ENCODE measurements around the gene SLC5A1. TPM values are rescaled to one million over a fixed set of nuclear protein-coding genes. Genes with fewer than 3 reads are reported as not detected.

SLC5A1 gene
- total and polyA plus RNA-seq, 2 donors (not counting 1 experiment from before 2014, with no cell fraction given) = not detected

- H3K4me1 ChIP-seq (ENCODE audit: control insufficient read depth in 2 of 2, insufficient read depth in 2 of 2, low read length in 2 of 2) = no peaks in the 10 kb centered on the region
- no peak overlapping the region for H3K4me3 ChIP-seq (ENCODE audit: control extremely low read depth in 1 of 5, extremely low read depth in 1 of 5, insufficient read depth in 1 of 5, low read depth in 2 of 5, low read length in 4 of 5)
- Mint-ChIP-seq H3K27me3 (peaks cover 15% of the 10 kb centered on the region), H3K4me1 (no peaks in the 10 kb centered on the region), H3K9me3 (ENCODE audit: insufficient read depth) (peaks cover 11% of the 10 kb centered on the region), H3K4me3 (no peak overlapping the region), H3K27ac (no peak overlapping the region)
- no peaks in the 10 kb centered on the region for H4K20me1 ChIP-seq (ENCODE audit: control insufficient read depth, insufficient read depth, low read length, poor library complexity, severe bottlenecking)
- TF ChIP-seq EZH2 (IDR thresholded peaks at IDR 0.05; ENCODE audit: borderline replicate concordance, insufficient read depth, low read depth, low read length, poor library complexity, severe bottlenecking) (no peak), CTCF (IDR thresholded peaks at IDR 0.05) (no peak)
- H3K27me3 ChIP-seq (replicated peaks in 1 of 4; ENCODE audit: control extremely low read depth in 1 of 4, control insufficient read depth in 3 of 4, insufficient read depth in 4 of 4, low read length in 3 of 4) = no peaks in the 10 kb centered on the region
- no peak overlapping the region for H3K4me2 ChIP-seq (replicated peaks; ENCODE audit: low read depth, low read length, poor library complexity, severe bottlenecking)
- ChIA-PET POLR2A (no interaction called here), CTCF (no interaction called here)
- DNase-seq (no peak), ATAC-seq (ENCODE audit: low read depth) (no peak)
- H3K79me2 ChIP-seq (ENCODE audit: control insufficient read depth, insufficient read depth, low read length) = no peaks in the 10 kb centered on the region
- H3K9me3 ChIP-seq (ENCODE audit: control extremely low read depth in 1 of 3, control insufficient read depth in 2 of 3, insufficient read depth in 1 of 3, low read length in 2 of 3) = peaks cover 0 to 38% (median 21%) of the 10 kb centered on the region in 3 donors
- intact Hi-C loops (cut with micrococcal nuclease) = no loop called here
- H3K36me3 ChIP-seq (replicated peaks in 1 of 2; ENCODE audit: control extremely low read depth in 1 of 2, control insufficient read depth in 1 of 2, extremely low read depth in 1 of 2, insufficient read depth in 2 of 2, low read length in 1 of 2) = no peaks in the 10 kb centered on the region
- H2AFZ ChIP-seq (ENCODE audit: insufficient read depth, low read depth, low read length, poor library complexity, severe bottlenecking) = no peak overlapping the region
- H3K27ac ChIP-seq (ENCODE audit: low read length in 2 of 2) = no peak overlapping the region
- WGBS (ENCODE audit: insufficient coverage) = no CpG with 5 or more reads among the region's 1 CpG
- H3K9ac ChIP-seq (ENCODE audit: low read length) = no peak overlapping the region
These were observed 29.9 kb upstream of the SLC5A1 start for GRCh38 chr22:32013200-32013599.

- no peak overlapping the region for H2AFZ ChIP-seq (ENCODE audit: insufficient read depth, low read depth, low read length, poor library complexity, severe bottlenecking)
- H3K27ac ChIP-seq (ENCODE audit: low read length in 2 of 2) = no peak overlapping the region
- ChIA-PET CTCF (no interaction called here), POLR2A (no interaction called here)
- no peak overlapping the region for H3K27ac Mint-ChIP-seq
- no peak overlapping the region for H3K4me2 ChIP-seq (replicated peaks; ENCODE audit: low read depth, low read length, poor library complexity, severe bottlenecking)
- H3K4me3 Mint-ChIP-seq = no peak overlapping the region
- no peaks in the 10 kb centered on the region for H3K27me3 ChIP-seq (replicated peaks in 1 of 4; ENCODE audit: control extremely low read depth in 1 of 4, control insufficient read depth in 3 of 4, insufficient read depth in 4 of 4, low read length in 3 of 4)
- no peaks in the 10 kb centered on the region for H4K20me1 ChIP-seq (ENCODE audit: control insufficient read depth, insufficient read depth, low read length, poor library complexity, severe bottlenecking)
- H3K79me2 ChIP-seq (ENCODE audit: control insufficient read depth, insufficient read depth, low read length) = no peaks in the 10 kb centered on the region
- DNase-seq (no peak), ATAC-seq (ENCODE audit: low read depth) (no peak)
- H3K36me3 ChIP-seq (replicated peaks in 1 of 2; ENCODE audit: control extremely low read depth in 1 of 2, control insufficient read depth in 1 of 2, extremely low read depth in 1 of 2, insufficient read depth in 2 of 2, low read length in 1 of 2) = no peaks in the 10 kb centered on the region
- 79% methylated on average over 4 of the region's 5 CpGs for WGBS (ENCODE audit: insufficient coverage)
- no peaks in the 10 kb centered on the region for H3K4me1 Mint-ChIP-seq
- H3K9ac ChIP-seq (ENCODE audit: low read length) = no peak overlapping the region
- peaks cover 11% of the 10 kb centered on the region for H3K9me3 Mint-ChIP-seq (ENCODE audit: insufficient read depth)
- H3K4me1 ChIP-seq (ENCODE audit: control insufficient read depth in 2 of 2, insufficient read depth in 2 of 2, low read length in 2 of 2) = no peaks in the 10 kb centered on the region
- no peak overlapping the region for H3K4me3 ChIP-seq (ENCODE audit: control extremely low read depth in 1 of 5, extremely low read depth in 1 of 5, insufficient read depth in 1 of 5, low read depth in 2 of 5, low read length in 4 of 5)
- H3K27me3 Mint-ChIP-seq = peaks cover 22% of the 10 kb centered on the region
- intact Hi-C loops (cut with micrococcal nuclease) = no loop called here
- TF ChIP-seq EZH2 (IDR thresholded peaks at IDR 0.05; ENCODE audit: borderline replicate concordance, insufficient read depth, low read depth, low read length, poor library complexity, severe bottlenecking) (no peak), CTCF (IDR thresholded peaks at IDR 0.05) (no peak)
- H3K9me3 ChIP-seq (ENCODE audit: control extremely low read depth in 1 of 3, control insufficient read depth in 2 of 3, insufficient read depth in 1 of 3, low read length in 2 of 3) = peaks cover 0 to 37% (median 21%) of the 10 kb centered on the region in 3 donors
These were observed 27.0 kb upstream of the SLC5A1 start for GRCh38 chr22:32016081-32016480.
